HepG2 (cell line): ENCODE measurements around the gene NAPB. TPM values are rescaled to one million over a fixed set of nuclear protein-coding genes. Genes with fewer than 3 reads are reported as not detected.

ENCODE experiments used
- CENPX ChIP-seq: sonication (generic); formaldehyde crosslinking; IDR thresholded peaks from 2 replicates; pipeline ENCODE4 v1.9.0; 2021; ENCODE audit warnings: mild to moderate bottlenecking, missing genetic modification reagents, moderate library complexity
- DNMT3B ChIP-seq: conservative IDR thresholded peaks from 2 replicates; pipeline ENCODE4 v1.6.1; 2016; ENCODE audit warnings: missing biosample characterization, control low read depth
- HMGXB3 ChIP-seq: sonication (generic); formaldehyde crosslinking; IDR thresholded peaks from 2 replicates; pipeline ENCODE4 v1.4.0; 2020; ENCODE audit warnings: missing genetic modification reagents, borderline replicate concordance
- IKZF5 ChIP-seq: IDR thresholded peaks from 2 replicates; pipeline ENCODE4 v1.6.1; 2018; ENCODE audit warnings: missing genetic modification reagents, mild to moderate bottlenecking, missing compliant biosample characterization
- KDM3A ChIP-seq: IDR thresholded peaks from 2 replicates; pipeline ENCODE4 v1.6.1; 2018; ENCODE audit warnings: low read depth, missing compliant biosample characterization
- PHF5A ChIP-seq: IDR thresholded peaks from one replicate; pipeline ENCODE4 v1.6.1; 2018; ENCODE audit warnings: low read depth, missing genetic modification reagents; ENCODE audit not compliant: unreplicated experiment
- RXRB ChIP-seq: IDR thresholded peaks from 2 replicates; pipeline ENCODE4 v1.6.1; 2016; ENCODE audit warnings: borderline replicate concordance, missing genetic modification reagents, missing compliant biosample characterization
- TBX2 ChIP-seq: sonication (generic); formaldehyde crosslinking; IDR thresholded peaks from 2 replicates; pipeline ENCODE4 v1.5.0; 2020; ENCODE audit warnings: missing genetic modification reagents, mild to moderate bottlenecking, borderline replicate concordance
- THRA ChIP-seq: sonication (generic); formaldehyde crosslinking; IDR thresholded peaks from 2 replicates; pipeline ENCODE4 v1.4.0; 2020; ENCODE audit warnings: missing genetic modification reagents, borderline replicate concordance
- TOPORS ChIP-seq: sonication (generic); formaldehyde crosslinking; IDR thresholded peaks from 2 replicates; pipeline ENCODE4 v1.8.0; 2023; ENCODE audit warnings: mild to moderate bottlenecking, missing genetic modification reagents
- ZFP62 ChIP-seq: sonication (generic); formaldehyde crosslinking; IDR thresholded peaks from 2 replicates; pipeline ENCODE4 v1.4.0; 2020; ENCODE audit warnings: missing genetic modification reagents
- ZNF101 ChIP-seq: sonication (generic); formaldehyde crosslinking; IDR thresholded peaks from 2 replicates; pipeline ENCODE4 v1.4.0; 2020; ENCODE audit warnings: mild to moderate bottlenecking, low read depth, missing genetic modification reagents, borderline replicate concordance
- ZNF274 ChIP-seq: sonication (generic); formaldehyde crosslinking; IDR thresholded peaks from 2 replicates; pipeline ENCODE4 v1.5.1; 2020; ENCODE audit warnings: mild to moderate bottlenecking, missing genetic modification reagents
- ZNF317 ChIP-seq: sonication (generic); formaldehyde crosslinking; IDR thresholded peaks from 2 replicates; pipeline ENCODE4 v1.5.0; 2020; ENCODE audit warnings: mild to moderate bottlenecking, missing genetic modification reagents
- ZNF709 ChIP-seq: sonication (generic); formaldehyde crosslinking; IDR thresholded peaks from 2 replicates; pipeline ENCODE4 v1.5.0; 2020; ENCODE audit warnings: mild to moderate bottlenecking, missing genetic modification reagents
- ZNF749 ChIP-seq: sonication (generic); formaldehyde crosslinking; IDR thresholded peaks from 2 replicates; pipeline ENCODE4 v1.8.0; 2022; ENCODE audit warnings: mild to moderate bottlenecking, missing genetic modification reagents, moderate library complexity, borderline replicate concordance
- polyA plus RNA-seq, 8 experiments: library from polyadenylated mRNA; depleted of rRNA in 3 of 8; stranded (reverse) in 7 of 8; unstranded in 1 of 8; fragments of >200 nt; fragmentation: Illumina TruSeq in 4 of 8; extraction: Trizol in 4 of 8; gene quantifications; 2 replicates each; pipeline versions ENCODE4 v1.2.1 to v1.2.3, GENCODE V29; 2011 to 2016; ENCODE audit warnings: low read depth in 4 of 8, missing spikeins in 1 of 8, mixed read lengths in 1 of 8; ENCODE audit not compliant: insufficient read depth in 1 of 8
- total RNA-seq, 5 experiments: library from RNA; depleted of rRNA; stranded (reverse); fragments of >200 nt; fragmentation: Illumina TruSeq; extraction: Trizol; gene quantifications; 2 replicates each; pipeline ENCODE4 v1.2.3, GENCODE V29; 2016; ENCODE audit warnings: low read depth in 1 of 5
- TF ChIP-seq, protein P1 (sequence below): sonication (generic); formaldehyde crosslinking; IDR thresholded peaks from 2 replicates; pipeline ENCODE4 v1.5.0; 2020; ENCODE audit warnings: missing genetic modification reagents, mild to moderate bottlenecking, borderline replicate concordance

The NAPB gene
- total and polyA plus RNA-seq, 2 of the 13 experiments (the other 11 are each of a cell fraction or from before 2014, with no cell fraction given), result 15.2 to 16.1 TPM

DNA sequence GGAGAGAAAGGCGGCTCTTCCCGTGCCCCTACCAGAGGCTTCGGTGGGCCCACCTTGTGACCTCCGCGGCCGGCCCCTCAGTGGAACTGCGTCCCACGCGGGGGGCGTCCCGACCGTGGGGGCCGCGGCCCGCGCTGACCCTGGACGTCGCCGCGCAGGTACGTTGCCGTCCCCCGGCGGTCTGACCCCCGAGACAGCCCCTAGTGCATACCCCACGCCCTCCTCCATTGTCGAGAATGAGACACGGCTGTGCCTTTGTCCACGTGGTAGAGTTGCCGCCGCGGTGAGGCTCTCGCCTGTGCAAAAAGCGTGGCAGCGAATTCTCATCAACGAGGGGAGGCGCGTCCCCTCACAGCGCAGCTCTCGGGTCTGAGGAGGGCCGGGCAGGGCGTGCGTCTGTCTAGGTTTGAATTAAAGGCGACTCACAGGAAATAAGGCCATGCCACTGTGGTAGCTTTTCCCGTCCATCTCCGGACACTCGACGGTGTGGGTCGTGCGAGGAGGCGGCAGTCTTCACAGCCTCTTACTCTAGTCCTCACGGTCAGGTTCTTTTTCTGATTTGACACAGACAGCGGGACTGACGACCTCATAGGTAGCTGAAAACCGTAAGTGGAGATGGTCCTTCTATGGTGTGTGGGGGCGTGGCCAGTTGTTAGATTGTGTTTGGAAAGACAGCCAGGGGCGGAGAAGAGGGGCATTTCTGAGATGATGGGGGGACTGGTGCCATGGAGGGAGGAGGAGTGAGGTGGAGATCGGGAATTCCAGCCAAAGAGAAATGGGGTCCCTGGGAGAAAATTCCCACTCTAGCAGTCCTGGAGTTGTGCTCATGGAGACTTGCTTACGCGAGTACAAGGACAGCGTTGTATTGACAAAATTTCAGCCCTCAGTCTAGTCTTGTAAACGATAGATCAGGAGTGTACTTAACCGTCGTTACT is 70.1 kb downstream of the NAPB start (continued):
- no peak for TF ChIP-seq ZNF749
- TF ChIP-seq RXRB (CRISPR knock-in tag), result no peak
- peak; percentile 47; the same call in 1 of the 2 replicates for TF ChIP-seq THRA (CRISPR knock-in tag)
- TF ChIP-seq KDM3A (CRISPR knock-in tag), result no peak; the same call in 1 of the 2 replicates
- TF ChIP-seq ZNF317 (CRISPR knock-in tag), result peak; percentile 69; the same call in 1 of the 2 replicates
- no peak; the same call in 1 of the 2 replicates for TF ChIP-seq ZNF709 (CRISPR knock-in tag)
- no peak for TF ChIP-seq ZFP62 (CRISPR knock-in tag)
- no peak for TF ChIP-seq DNMT3B (CRISPR knock-in tag)
- no peak for TF ChIP-seq IKZF5
- TF ChIP-seq ZNF274 (CRISPR knock-in tag), result 0 out of 2 replicates have a peak, but pooled peaks have one; percentile 6
- no peak for TF ChIP-seq HMGXB3 (CRISPR knock-in tag)
- 0 out of 2 replicates have a peak, but pooled peaks have one; percentile 43 for TF ChIP-seq TBX2 (CRISPR knock-in tag)
- TF ChIP-seq CENPX (CRISPR knock-in tag), result no peak
- peak; percentile 78; the same call in 1 of the 2 replicates for TF ChIP-seq ZNF101 (CRISPR knock-in tag)
- no peak for TF ChIP-seq PHF5A (CRISPR knock-in tag)
- TF ChIP-seq, protein P1, sequence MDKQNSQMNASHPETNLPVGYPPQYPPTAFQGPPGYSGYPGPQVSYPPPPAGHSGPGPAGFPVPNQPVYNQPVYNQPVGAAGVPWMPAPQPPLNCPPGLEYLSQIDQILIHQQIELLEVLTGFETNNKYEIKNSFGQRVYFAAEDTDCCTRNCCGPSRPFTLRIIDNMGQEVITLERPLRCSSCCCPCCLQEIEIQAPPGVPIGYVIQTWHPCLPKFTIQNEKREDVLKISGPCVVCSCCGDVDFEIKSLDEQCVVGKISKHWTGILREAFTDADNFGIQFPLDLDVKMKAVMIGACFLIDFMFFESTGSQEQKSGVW (CRISPR knock-in tag), result no peak
- peak; percentile 77; the same call in 1 of the 2 replicates for TF ChIP-seq TOPORS (CRISPR knock-in tag)
